SU-DHL-6 (cell line): ENCODE measurements around the gene SMG7.
A peak's percentile ranks its signal among the peaks of the same experiment; 100 is the strongest.

Experiments used
- H2AFZ ChIP-seq: fragments of 200-600 bp; sonication (generic); 2 replicates; pipeline ENCODE4 v1.6.1; 2014; ENCODE audit warnings: low read depth, mild to moderate bottlenecking, moderate library complexity, mixed read lengths, antibody characterized with exemption, low read length; ENCODE audit not compliant: severe bottlenecking
- H3F3A ChIP-seq: fragments of 200-600 bp; shearing (Covaris generic); 2 replicates; pipeline ENCODE4 v1.6.0; 2016; ENCODE audit warnings: antibody characterized with exemption, mild to moderate bottlenecking; ENCODE audit not compliant: insufficient read depth
- H3K27ac ChIP-seq: fragments of 200-600 bp; sonication (generic); 2 replicates; pipeline ENCODE4 v1.5.1; 2016; ENCODE audit warnings: low read depth, mild to moderate bottlenecking, low read length, moderate library complexity, mixed read lengths
- H3K27me3 ChIP-seq: fragments of 200-600 bp; sonication (generic), shearing (Covaris generic); 2 replicates; pipeline ENCODE4 v1.6.0; 2014; ENCODE audit warnings: mild to moderate bottlenecking, low read length
- H3K36me3 ChIP-seq: fragments of 200-600 bp; sonication (generic); 2 replicates; pipeline ENCODE4 v1.6.1; 2014; ENCODE audit warnings: mild to moderate bottlenecking, low read length, mixed read lengths
- H3K4me2 ChIP-seq: fragments of 300-600, 200-600 bp; shearing (Covaris generic), sonication (generic); 2 replicates; pipeline ENCODE4 v1.6.0; 2014; ENCODE audit warnings: low read length, low read depth, mild to moderate bottlenecking; ENCODE audit not compliant: poor library complexity, severe bottlenecking
- H3K4me3 ChIP-seq: fragments of 200-600 bp; sonication (generic); 2 replicates; pipeline ENCODE4 v1.5.1; 2014; ENCODE audit warnings: antibody characterized with exemption, low read length, mild to moderate bottlenecking, mixed read lengths; ENCODE audit not compliant: insufficient read depth, poor library complexity, severe bottlenecking
- H3K79me2 ChIP-seq: fragments of 200-600 bp; sonication (generic); 2 replicates; pipeline ENCODE4 v1.6.1; 2014; ENCODE audit warnings: mild to moderate bottlenecking, low read length, moderate library complexity; ENCODE audit not compliant: insufficient read depth
- H3K9ac ChIP-seq: fragments of 200-600 bp; sonication (generic); 2 replicates; pipeline ENCODE4 v1.7.0; 2014; ENCODE audit warnings: mild to moderate bottlenecking, low read length
- H3K9me2 ChIP-seq: fragments of 200-600 bp; sonication (generic); replicated peaks from 2 replicates; pipeline ENCODE4 v1.6.1; 2014; ENCODE audit warnings: low read length; ENCODE audit not compliant: insufficient read depth
- H3K9me3 ChIP-seq: fragments of 200-600 bp; sonication (generic); 2 replicates; pipeline ENCODE4 v1.6.1; 2014; ENCODE audit warnings: low read length, mixed read lengths; ENCODE audit not compliant: insufficient read depth
- H4K20me1 ChIP-seq: fragments of 200-600 bp; sonication (generic); 2 replicates; pipeline ENCODE4 v1.6.1; 2014; ENCODE audit warnings: low read depth, mild to moderate bottlenecking, antibody characterized with exemption, low read length, moderate library complexity, mixed read lengths
- EZH2phosphoT487 ChIP-seq: fragments of 200-600 bp; sonication (generic), shearing (Covaris generic); conservative IDR thresholded peaks from 2 replicates; pipeline ENCODE4 v1.6.1; 2018; ENCODE audit warnings: mild to moderate bottlenecking, antibody characterized with exemption, low read length, moderate library complexity, mixed read lengths
- TF ChIP-seq, protein P1 (sequence below): fragments of 200-600 bp; sonication (generic); IDR thresholded peaks from one replicate; pipeline ENCODE4 v1.5.1; 2017; ENCODE audit warnings: antibody characterized with exemption, mild to moderate bottlenecking, low read length, moderate library complexity; ENCODE audit not compliant: insufficient read depth, poor library complexity, severe bottlenecking

The SMG7 gene

DNA sequence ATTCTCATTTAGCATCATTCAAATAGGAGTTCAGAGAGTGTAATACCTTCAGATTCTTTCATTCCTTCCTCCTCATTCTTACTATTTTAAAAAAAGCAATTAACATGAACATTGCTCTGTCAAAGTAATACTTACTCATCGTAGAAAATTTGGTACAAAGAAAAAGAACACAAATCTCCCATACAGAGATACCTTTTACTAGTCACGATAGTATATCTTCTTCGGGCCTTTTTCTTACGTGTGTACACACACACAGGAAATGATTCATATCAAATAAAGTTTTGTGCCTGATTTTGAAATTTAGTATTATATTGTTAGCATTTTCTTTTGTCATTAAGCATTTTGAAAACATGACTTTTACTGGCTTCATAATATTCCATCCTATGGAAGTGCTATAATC is 65.1 kb downstream of the SMG7 start:
- no peak overlapping the region for H2AFZ ChIP-seq
- peaks cover 57% of the 10 kb centered on the region for H3K36me3 ChIP-seq
- no peak overlapping the region for H3K27ac ChIP-seq
- H4K20me1 ChIP-seq: no peaks in the 10 kb centered on the region
- H3K9me2 ChIP-seq: no peaks in the 10 kb centered on the region
- no peaks in the 10 kb centered on the region for H3K79me2 ChIP-seq
- H3K4me2 ChIP-seq: no peak overlapping the region
- no peak overlapping the region for H3K4me3 ChIP-seq
- H3K9me3 ChIP-seq: no peaks in the 10 kb centered on the region
- no peak overlapping the region for H3K9ac ChIP-seq
- H3K27me3 ChIP-seq: no peaks in the 10 kb centered on the region
- H3F3A ChIP-seq: no peaks in the 10 kb centered on the region
- TF ChIP-seq, protein P1, sequence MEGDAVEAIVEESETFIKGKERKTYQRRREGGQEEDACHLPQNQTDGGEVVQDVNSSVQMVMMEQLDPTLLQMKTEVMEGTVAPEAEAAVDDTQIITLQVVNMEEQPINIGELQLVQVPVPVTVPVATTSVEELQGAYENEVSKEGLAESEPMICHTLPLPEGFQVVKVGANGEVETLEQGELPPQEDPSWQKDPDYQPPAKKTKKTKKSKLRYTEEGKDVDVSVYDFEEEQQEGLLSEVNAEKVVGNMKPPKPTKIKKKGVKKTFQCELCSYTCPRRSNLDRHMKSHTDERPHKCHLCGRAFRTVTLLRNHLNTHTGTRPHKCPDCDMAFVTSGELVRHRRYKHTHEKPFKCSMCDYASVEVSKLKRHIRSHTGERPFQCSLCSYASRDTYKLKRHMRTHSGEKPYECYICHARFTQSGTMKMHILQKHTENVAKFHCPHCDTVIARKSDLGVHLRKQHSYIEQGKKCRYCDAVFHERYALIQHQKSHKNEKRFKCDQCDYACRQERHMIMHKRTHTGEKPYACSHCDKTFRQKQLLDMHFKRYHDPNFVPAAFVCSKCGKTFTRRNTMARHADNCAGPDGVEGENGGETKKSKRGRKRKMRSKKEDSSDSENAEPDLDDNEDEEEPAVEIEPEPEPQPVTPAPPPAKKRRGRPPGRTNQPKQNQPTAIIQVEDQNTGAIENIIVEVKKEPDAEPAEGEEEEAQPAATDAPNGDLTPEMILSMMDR: no peak
- TF ChIP-seq EZH2phosphoT487: no peak

DNA sequence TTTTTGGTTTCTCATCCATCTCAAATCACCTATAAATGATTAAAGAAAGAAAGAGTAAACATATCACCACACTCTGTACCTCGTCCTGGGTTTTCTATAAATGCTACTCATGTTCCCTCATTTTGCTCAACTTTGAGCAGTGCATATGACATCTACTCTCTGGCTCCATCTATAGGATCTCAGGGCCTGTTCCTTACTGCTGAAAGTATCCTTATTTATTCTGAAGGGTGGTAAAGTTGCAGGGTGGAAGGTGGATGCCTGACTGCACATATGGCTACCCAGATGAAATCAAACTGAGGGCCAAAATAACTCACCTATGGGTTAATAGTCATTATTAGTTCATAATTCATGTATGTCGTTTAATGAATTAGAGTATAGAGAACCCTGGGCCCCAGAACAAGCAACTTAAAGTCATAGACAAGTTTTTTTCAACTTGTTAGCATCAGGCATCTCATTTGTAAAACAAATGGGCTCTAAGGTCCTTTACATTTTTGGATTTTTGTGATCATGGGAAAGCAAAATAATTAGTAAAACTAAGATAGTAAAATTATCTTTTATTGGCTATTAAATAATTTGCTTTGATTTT is 71.4 kb downstream of the SMG7 start:
- TF ChIP-seq, protein P1: peak; percentile 40
- no peak for TF ChIP-seq EZH2phosphoT487
- Histone ChIP-seq H3K36me3 (peaks cover 67% of the 10 kb centered on the region), H3K4me2 (no peak overlapping the region)

DNA sequence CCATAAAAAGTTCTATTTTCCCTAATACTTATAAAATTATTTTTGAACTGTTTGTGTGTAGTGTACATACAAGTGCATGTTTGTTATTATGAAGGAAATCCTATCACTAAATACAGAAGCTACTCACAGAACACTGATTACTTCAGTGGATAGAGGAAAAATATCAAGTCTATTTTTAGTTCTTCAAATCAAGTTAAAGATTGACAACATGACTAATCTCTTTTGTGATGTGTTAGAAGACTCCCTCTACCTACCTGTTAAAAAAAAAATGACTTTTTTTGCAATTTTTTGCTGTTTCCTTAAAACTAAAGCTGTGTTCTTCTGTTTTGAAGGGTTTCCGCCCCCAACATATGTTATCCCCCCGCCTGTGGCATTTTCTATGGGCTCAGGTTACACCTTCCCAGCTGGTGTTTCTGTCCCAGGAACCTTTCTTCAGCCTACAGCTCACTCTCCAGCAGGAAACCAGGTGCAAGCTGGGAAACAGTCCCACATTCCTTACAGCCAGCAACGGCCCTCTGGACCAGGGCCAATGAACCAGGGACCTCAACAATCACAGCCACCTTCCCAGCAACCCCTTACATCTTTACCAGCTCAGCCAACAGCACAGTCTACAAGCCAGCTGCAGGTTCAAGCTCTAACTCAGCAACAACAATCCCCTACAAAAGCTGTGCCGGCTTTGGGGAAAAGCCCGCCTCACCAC is 72.4 kb downstream of the SMG7 start:
- Histone ChIP-seq H3K9ac (no peak overlapping the region), H3K27me3 (no peaks in the 10 kb centered on the region), H3K27ac (no peak overlapping the region), H3K79me2 (no peaks in the 10 kb centered on the region), H3K9me2 (no peaks in the 10 kb centered on the region), H4K20me1 (no peaks in the 10 kb centered on the region), H3K4me3 (no peak overlapping the region), H2AFZ (no peak overlapping the region), H3K4me2 (no peak overlapping the region), H3K9me3 (no peaks in the 10 kb centered on the region), H3F3A (no peaks in the 10 kb centered on the region; the same call in 1 of the 2 replicates), H3K36me3 (peaks cover 75% of the 10 kb centered on the region)
- TF ChIP-seq, protein P1: no peak
- no peak for TF ChIP-seq EZH2phosphoT487

More for the DNA sequence above, 71.4 kb downstream of the SMG7 start:
- H3K27me3 ChIP-seq: no peaks in the 10 kb centered on the region
- no peaks in the 10 kb centered on the region for H3K79me2 ChIP-seq
- H3K27ac ChIP-seq: no peak overlapping the region
- H3F3A ChIP-seq: no peaks in the 10 kb centered on the region; the same call in 1 of the 2 replicates
- H3K4me3 ChIP-seq: no peak overlapping the region
- no peaks in the 10 kb centered on the region for H3K9me3 ChIP-seq
- H4K20me1 ChIP-seq: no peaks in the 10 kb centered on the region
- no peak overlapping the region for H2AFZ ChIP-seq
- H3K9ac ChIP-seq: no peak overlapping the region
- H3K9me2 ChIP-seq: no peaks in the 10 kb centered on the region
